ENCODE measurements around the gene MAP2. TPM values are rescaled to one million over a fixed set of nuclear protein-coding genes. Genes with fewer than 3 reads are reported as not detected.
A peak's percentile ranks its signal among the peaks of the same experiment; 100 is the strongest.

The MAP2 gene
- total and polyA plus RNA-seq, 7 donors: 0.72 to 6.5 (median 1.8) TPM

DNA sequence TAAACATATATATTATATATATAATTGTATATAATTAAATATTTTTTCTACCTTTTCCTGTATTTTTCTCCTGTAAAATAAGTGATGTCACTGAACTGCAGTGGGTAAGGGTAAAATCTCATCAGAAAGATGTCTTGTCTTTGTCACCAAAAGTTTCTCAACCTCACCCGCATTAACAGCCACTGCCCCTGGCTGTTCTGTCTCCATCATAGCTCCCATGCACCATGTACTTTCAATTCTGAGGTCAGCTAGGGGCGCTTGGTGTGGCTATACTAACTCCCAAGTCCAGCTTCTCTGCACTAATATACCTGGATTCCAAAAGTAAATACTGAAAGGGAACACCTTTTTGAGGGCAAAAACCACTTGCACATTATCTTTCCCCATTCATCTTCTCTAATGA lies 46.6 kb downstream of the MAP2 start:
- intact Hi-C loops (cut with DNase I): no loop called here
- Histone ChIP-seq H3K27ac (no peak overlapping the region), H3K4me3 (no peak overlapping the region), H3K9me3 (no peaks in the 10 kb centered on the region), H3K4me1 (no peaks in the 10 kb centered on the region), H3K27me3 (ENCODE audit: insufficient read depth in 3 of 3, low read length in 2 of 3) (no peaks in the 10 kb centered on the region), H3K36me3 (ENCODE audit: insufficient read depth in 1 of 2, low read depth in 1 of 2) (no peaks in the 10 kb centered on the region)
- 96 to 98% (median 98%) methylated on average over 2 of the region's 2 CpGs for WGBS, 3 donors
- DNase-seq (no peak), ATAC-seq (no peak)
- TF ChIP-seq, protein P1, sequence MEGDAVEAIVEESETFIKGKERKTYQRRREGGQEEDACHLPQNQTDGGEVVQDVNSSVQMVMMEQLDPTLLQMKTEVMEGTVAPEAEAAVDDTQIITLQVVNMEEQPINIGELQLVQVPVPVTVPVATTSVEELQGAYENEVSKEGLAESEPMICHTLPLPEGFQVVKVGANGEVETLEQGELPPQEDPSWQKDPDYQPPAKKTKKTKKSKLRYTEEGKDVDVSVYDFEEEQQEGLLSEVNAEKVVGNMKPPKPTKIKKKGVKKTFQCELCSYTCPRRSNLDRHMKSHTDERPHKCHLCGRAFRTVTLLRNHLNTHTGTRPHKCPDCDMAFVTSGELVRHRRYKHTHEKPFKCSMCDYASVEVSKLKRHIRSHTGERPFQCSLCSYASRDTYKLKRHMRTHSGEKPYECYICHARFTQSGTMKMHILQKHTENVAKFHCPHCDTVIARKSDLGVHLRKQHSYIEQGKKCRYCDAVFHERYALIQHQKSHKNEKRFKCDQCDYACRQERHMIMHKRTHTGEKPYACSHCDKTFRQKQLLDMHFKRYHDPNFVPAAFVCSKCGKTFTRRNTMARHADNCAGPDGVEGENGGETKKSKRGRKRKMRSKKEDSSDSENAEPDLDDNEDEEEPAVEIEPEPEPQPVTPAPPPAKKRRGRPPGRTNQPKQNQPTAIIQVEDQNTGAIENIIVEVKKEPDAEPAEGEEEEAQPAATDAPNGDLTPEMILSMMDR (IDR thresholded peaks at IDR 0.05): no peak

DNA sequence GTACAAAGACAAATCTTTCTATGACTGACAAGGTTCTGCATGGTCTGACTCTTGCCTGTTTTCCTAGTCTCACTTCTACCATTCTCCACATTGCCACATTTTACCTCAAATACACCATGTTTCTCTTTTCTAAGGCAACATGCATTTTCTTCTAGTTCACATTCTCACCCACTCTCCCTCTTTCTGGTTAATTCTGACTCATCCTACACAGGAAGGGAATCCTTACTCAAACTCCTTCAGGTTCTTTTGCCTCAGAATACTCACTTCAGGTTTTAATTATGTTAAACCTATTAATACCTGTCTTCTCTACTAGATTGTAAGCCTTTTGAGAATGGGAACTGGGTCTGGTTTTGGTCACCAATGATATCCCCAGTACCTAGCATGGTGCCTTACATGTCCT lies 47.2 kb downstream of the MAP2 start:
- no peaks in the 10 kb centered on the region for H3K27me3 ChIP-seq (ENCODE audit: insufficient read depth in 3 of 3, low read length in 2 of 3)
- TF ChIP-seq, protein P1 (IDR thresholded peaks at IDR 0.05): no peak
- H3K36me3 ChIP-seq (ENCODE audit: insufficient read depth in 1 of 2, low read depth in 1 of 2): no peaks in the 10 kb centered on the region
- no peak overlapping the region for H3K4me3 ChIP-seq
- DNase-seq (no peak), ATAC-seq (no peak)
- H3K9me3 ChIP-seq: no peaks in the 10 kb centered on the region
- H3K4me1 ChIP-seq: no peaks in the 10 kb centered on the region
- no peak overlapping the region for H3K27ac ChIP-seq
- intact Hi-C loops (cut with DNase I): no loop called here

DNA sequence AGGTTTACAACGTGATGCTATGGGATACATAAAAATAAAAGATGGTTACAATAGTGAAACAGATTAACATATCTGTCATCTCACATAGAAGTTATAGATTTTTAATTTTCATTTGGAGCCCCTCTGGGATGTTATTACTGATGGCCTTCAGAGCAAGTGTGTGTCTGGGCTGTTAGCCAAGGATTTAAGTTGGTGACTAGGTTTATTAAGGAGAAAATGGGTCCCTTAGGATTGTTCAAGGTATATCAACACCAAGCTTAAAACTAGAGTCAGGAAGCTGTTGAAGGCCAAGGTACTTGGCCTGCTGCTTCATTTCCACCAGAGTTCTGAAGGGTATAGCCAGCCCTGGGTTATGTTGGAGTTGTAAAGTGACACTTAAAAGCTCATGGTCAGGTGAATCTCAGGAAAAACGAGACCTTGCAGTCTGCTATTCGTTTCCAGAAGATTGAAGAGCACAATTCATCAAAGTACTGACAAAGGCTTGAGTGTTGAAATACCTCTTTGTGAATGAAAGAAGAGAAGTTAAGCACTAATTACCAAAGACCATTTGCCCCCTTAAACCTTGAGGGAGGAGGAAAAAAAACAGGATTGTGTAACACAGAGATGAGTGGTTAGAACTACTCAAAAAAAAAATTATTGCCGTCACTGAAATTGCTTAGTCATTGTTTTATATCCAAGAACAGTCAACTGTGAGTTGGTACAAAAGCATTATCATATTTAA lies 48.4 kb downstream of the MAP2 start:
- H3K27me3 ChIP-seq (ENCODE audit: insufficient read depth in 3 of 3, low read length in 2 of 3): no peaks in the 10 kb centered on the region
- H3K9me3 ChIP-seq: no peaks in the 10 kb centered on the region
- intact Hi-C loops (cut with DNase I): no loop called here
- TF ChIP-seq, protein P1 (IDR thresholded peaks at IDR 0.05): no peak
- DNase-seq (no peak), ATAC-seq (no peak)
- H3K27ac ChIP-seq: no peak overlapping the region
- no peak overlapping the region for H3K4me3 ChIP-seq
- H3K4me1 ChIP-seq: no peaks in the 10 kb centered on the region
- H3K36me3 ChIP-seq (ENCODE audit: insufficient read depth in 1 of 2, low read depth in 1 of 2): no peaks in the 10 kb centered on the region
- WGBS, 3 donors: 49 to 61% (median 53%) methylated on average over 4 of the region's 4 CpGs

DNA sequence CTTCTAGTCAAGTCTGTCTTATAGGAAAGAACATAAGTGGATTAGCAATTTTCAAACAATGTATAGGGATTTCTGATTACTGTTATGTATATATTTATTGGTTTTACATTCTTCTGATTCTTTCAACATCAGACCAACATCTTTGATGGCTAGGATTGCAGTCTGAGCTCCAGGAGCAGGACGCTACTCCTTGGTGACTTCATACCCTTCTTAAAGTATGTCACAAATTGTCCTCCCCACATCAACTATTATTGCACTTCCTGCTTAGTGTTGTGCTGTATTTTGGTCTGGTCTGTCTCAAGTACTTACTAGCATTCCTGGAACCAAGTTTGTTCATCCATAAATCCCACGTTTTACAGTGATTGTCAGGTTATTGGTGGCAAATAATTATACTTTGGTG lies 49.0 kb downstream of the MAP2 start:
- DNase-seq (no peak), ATAC-seq (no peak)
- intact Hi-C loops (cut with DNase I): no loop called here
- Histone ChIP-seq H3K4me1 (no peaks in the 10 kb centered on the region), H3K27ac (no peak overlapping the region), H3K4me3 (no peak overlapping the region), H3K9me3 (no peaks in the 10 kb centered on the region), H3K27me3 (ENCODE audit: insufficient read depth in 3 of 3, low read length in 2 of 3) (no peaks in the 10 kb centered on the region), H3K36me3 (ENCODE audit: insufficient read depth in 1 of 2, low read depth in 1 of 2) (no peaks in the 10 kb centered on the region)
- TF ChIP-seq, protein P1 (IDR thresholded peaks at IDR 0.05): no peak
- 80 to 87% (median 81%) methylated on average over 2 of the region's 2 CpGs for WGBS, 3 donors

DNA sequence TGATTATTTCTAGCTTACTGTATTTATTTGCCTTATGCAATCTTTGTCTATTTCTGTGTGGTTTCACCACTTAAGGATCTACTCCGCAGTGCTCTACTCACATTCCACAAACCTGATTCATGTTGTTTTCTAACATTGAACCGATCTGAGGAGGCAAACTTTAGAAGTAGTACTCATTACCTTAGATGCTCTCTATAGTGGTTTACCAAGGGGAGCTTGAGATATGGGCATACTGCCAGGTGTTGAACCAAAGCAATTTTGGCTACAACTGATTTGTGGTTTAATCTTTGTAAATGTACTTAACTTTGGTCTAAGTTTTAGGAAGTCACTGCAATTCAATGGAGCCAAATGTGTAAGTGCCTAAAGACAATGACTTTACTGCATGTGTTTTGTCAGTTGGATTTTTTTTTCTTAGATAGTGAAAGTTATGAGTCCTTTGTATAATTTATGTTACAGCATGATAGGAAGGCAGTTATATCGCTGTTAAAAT lies 50.1 kb downstream of the MAP2 start:
- H3K9me3 ChIP-seq: no peaks in the 10 kb centered on the region
- no peaks in the 10 kb centered on the region for H3K4me1 ChIP-seq
- TF ChIP-seq, protein P1 (IDR thresholded peaks at IDR 0.05): no peak
- peak in 1 of 4 donors; percentile 53 for ATAC-seq
- H3K4me3 ChIP-seq: no peak overlapping the region
- no peaks in the 10 kb centered on the region for H3K27me3 ChIP-seq (ENCODE audit: insufficient read depth in 3 of 3, low read length in 2 of 3)
- no peak for DNase-seq
- WGBS, 3 donors: 28 to 35% (median 31%) methylated on average over 3 of the region's 3 CpGs
- H3K36me3 ChIP-seq (ENCODE audit: insufficient read depth in 1 of 2, low read depth in 1 of 2): no peaks in the 10 kb centered on the region
- intact Hi-C loops (cut with DNase I): no loop called here
- H3K27ac ChIP-seq: no peak overlapping the region

Measured in psoas muscle (tissue), 8 donors.